OCI-LY7 (cell line): ENCODE measurements around the gene ZNF747. TPM values are rescaled to one million over a fixed set of nuclear protein-coding genes. Genes with fewer than 3 reads are reported as not detected.

ENCODE experiments used
- BruUV-seq: library from RNA; stranded (reverse); fragments of 400-500 nt; replicated peaks from 2 replicates; lab custom pipeline; 2021; lab: Mats Ljungman, UMichigan
- CTCF ChIA-PET: fragments of 300-600 bp; sonication (Branson Sonifier 250); formaldehyde crosslinking; loops from one replicate; lab custom pipeline; 2022; ENCODE audit warnings: antibody characterized with exemption; ENCODE audit not compliant: unreplicated experiment; lab: Charles Lee
- POLR2A ChIA-PET: fragments of 300-600 bp; sonication (Branson Sonifier 250); formaldehyde crosslinking; loops from one replicate; lab custom pipeline; 2022; ENCODE audit warnings: antibody characterized with exemption; lab: Charles Lee
- DNase-seq: peaks from one replicate; pipeline ENCODE4 v3.0.0-alpha.2; 2015; ENCODE audit warnings: low spot score
- H2AFZ ChIP-seq: fragments of 200-600 bp; sonication (generic), shearing (Covaris generic); 2 replicates; pipeline ENCODE4 v1.6.1; 2014; ENCODE audit warnings: mild to moderate bottlenecking, antibody characterized with exemption, low read length, moderate library complexity
- H3K27ac ChIP-seq: fragments of 200-600 bp; sonication (generic); 2 replicates; pipeline ENCODE4 v1.5.1; 2014; ENCODE audit warnings: mixed run types, low read depth, mild to moderate bottlenecking, moderate library complexity, low read length, inconsistent platforms; ENCODE audit not compliant: poor library complexity, severe bottlenecking
- H3K36me3 ChIP-seq: fragments of 200-600 bp; sonication (generic); 2 replicates; pipeline ENCODE4 v1.6.1; 2014; ENCODE audit warnings: mild to moderate bottlenecking, antibody characterized with exemption, low read length, moderate library complexity, mixed read lengths; ENCODE audit not compliant: insufficient read depth
- H3K4me1 ChIP-seq: fragments of 200-600 bp; sonication (generic); 2 replicates; pipeline ENCODE4 v1.5.1; 2014; ENCODE audit warnings: mild to moderate bottlenecking, low read length; ENCODE audit not compliant: insufficient read depth, poor library complexity, severe bottlenecking
- H3K4me2 ChIP-seq: fragments of 200-600 bp; sonication (generic); 2 replicates; pipeline ENCODE4 v1.6.1; 2014; ENCODE audit warnings: mild to moderate bottlenecking, low read length
- H3K4me3 ChIP-seq: fragments of 200-600 bp; sonication (generic); 2 replicates; pipeline ENCODE4 v1.5.1; 2014; ENCODE audit warnings: mild to moderate bottlenecking, low read depth, low read length; ENCODE audit not compliant: poor library complexity, severe bottlenecking
- H3K79me2 ChIP-seq: fragments of 200-600 bp; sonication (generic); 2 replicates; pipeline ENCODE4 v1.6.1; 2016; ENCODE audit warnings: low read depth, mild to moderate bottlenecking, low read length, moderate library complexity, mixed read lengths; ENCODE audit not compliant: insufficient read depth
- H3K9me2 ChIP-seq: fragments of 200-600 bp; sonication (generic); 2 replicates; pipeline ENCODE4 v1.6.1; 2016; ENCODE audit warnings: mild to moderate bottlenecking, low read length, mixed read lengths; ENCODE audit not compliant: insufficient read depth
- H3K9me3 ChIP-seq: fragments of 200-600 bp; sonication (generic); 2 replicates; pipeline ENCODE4 v1.6.1; 2014; ENCODE audit warnings: mild to moderate bottlenecking, mixed run types, low read length, mixed read lengths
- H4K20me1 ChIP-seq: fragments of 200-600 bp; sonication (generic); 2 replicates; pipeline ENCODE4 v1.6.1; 2014; ENCODE audit warnings: mild to moderate bottlenecking, antibody characterized with exemption, low read length, moderate library complexity, mixed read lengths; ENCODE audit not compliant: insufficient read depth
- CTCF ChIP-seq: fragments of 200-600 bp; sonication (generic); conservative IDR thresholded peaks from 2 replicates; pipeline ENCODE4 v1.5.1; 2014; ENCODE audit warnings: mild to moderate bottlenecking, antibody characterized with exemption, low read length, moderate library complexity, mixed read lengths
- EZH2phosphoT487 ChIP-seq: fragments of 200-600 bp; sonication (generic); IDR thresholded peaks from 2 replicates; pipeline ENCODE4 v1.6.1; 2018; ENCODE audit warnings: low read depth, borderline replicate concordance, mild to moderate bottlenecking, mixed run types, antibody characterized with exemption, low read length, moderate library complexity, mixed read lengths
- intact Hi-C: fragments of 100-400 bp; cut with micrococcal nuclease; formaldehyde crosslinking; loops from one replicate; pipeline ENCODE4 v1.10.0; 2022; ENCODE audit not compliant: unreplicated experiment
- total RNA-seq, 2 experiments: library from RNA; depleted of rRNA in 1 of 2; stranded (reverse); fragments of >200 nt in 1 of 2; shearing (Covaris generic) in 1 of 2; gene quantifications; 2 replicates each; pipeline ENCODE4 v1.2.3, GENCODE V29; 2014 to 2022

Gene ZNF747
- total RNA-seq, 2 experiments from 2014 or later, result 17.2 to 22.2 TPM

- H3K4me1 ChIP-seq, result peaks cover 30% of the 10 kb centered on the region
- BruUV-seq, result TSS peak; percentile 76
- no peak for TF ChIP-seq CTCF
- no peak for TF ChIP-seq EZH2phosphoT487
- H3K27ac ChIP-seq, result no peak overlapping the region
- no peaks in the 10 kb centered on the region for H4K20me1 ChIP-seq
- peak overlapping the region; percentile 9 for H3K4me3 ChIP-seq
- no peaks in the 10 kb centered on the region for H3K9me3 ChIP-seq
- intact Hi-C loops, result no loop called here
- no peak for DNase-seq
- peaks cover 23% of the 10 kb centered on the region for H3K79me2 ChIP-seq
- H2AFZ ChIP-seq, result no peak overlapping the region
- no peaks in the 10 kb centered on the region for H3K9me2 ChIP-seq
- H3K4me2 ChIP-seq, result peak overlapping the region; percentile 32; the same call in 1 of the 2 replicates
- CTCF ChIA-PET, result no interaction called here
- H3K36me3 ChIP-seq, result no peaks in the 10 kb centered on the region
- POLR2A ChIA-PET, result interaction anchor here (0.5 to 3.0 kb wide), 3 partner anchors 12 to 131 kb away, joined by 3 to 31 read pairs (median 3); partner anchors contain the start of gene ZNF764
These were observed 35.3 kb upstream of the ZNF747 start for GRCh38 chr16:30569746-30570635.

- intact Hi-C loops, result no loop called here
- no peaks in the 10 kb centered on the region for H4K20me1 ChIP-seq
- H3K27ac ChIP-seq, result no peak overlapping the region
- no peaks in the 10 kb centered on the region for H3K9me2 ChIP-seq
- H3K4me1 ChIP-seq, result peaks cover 30% of the 10 kb centered on the region
- CTCF ChIA-PET, result no interaction called here
- H3K4me2 ChIP-seq, result no peak overlapping the region
- POLR2A ChIA-PET, result interaction anchor here (1.7 to 1.8 kb wide), 2 partner anchors 11 to 41 kb away, joined by 6 to 11 read pairs; partner anchors contain the start of genes ZNF689 and ZNF764
- no peak overlapping the region for H2AFZ ChIP-seq
- H3K36me3 ChIP-seq, result no peaks in the 10 kb centered on the region
- TF ChIP-seq EZH2phosphoT487, result no peak
- TF ChIP-seq CTCF, result no peak
- DNase-seq, result no peak
- no TSS peak for BruUV-seq
- H3K9me3 ChIP-seq, result no peaks in the 10 kb centered on the region
- peaks cover 16% of the 10 kb centered on the region for H3K79me2 ChIP-seq
- H3K4me3 ChIP-seq, result no peak overlapping the region
These were observed 34.6 kb upstream of the ZNF747 start for GRCh38 chr16:30569281-30569680.
